ENCODE measurements around the gene C10orf143.

- TF ChIP-seq POLR2A (IDR thresholded peaks at IDR 0.05; ENCODE audit: low read depth, low read length) (no peak), TAF1 (IDR thresholded peaks at IDR 0.05; ENCODE audit: low read depth, low read length) (no peak), POLR2AphosphoS5 (IDR thresholded peaks at IDR 0.05; ENCODE audit: low read depth, low read length) (no peak), SPI1 (IDR thresholded peaks at IDR 0.05; ENCODE audit: low read depth, low read length) (no peak)
Observed at GRCh38 chr10:130045801-130046321, 64.8 kb downstream of the C10orf143 start.
